HEK293T (cell line): Measurements from ENCODE around the gene SORCS3.

Source experiments
- CTCF ChIA-PET: fragments of 350-600 bp; formaldehyde crosslinking; extraction: SDS; loops from one replicate; lab custom pipeline; 2021; ENCODE audit warnings: antibody characterized with exemption, inconsistent platforms; lab: Yijun Ruan, JAX
- POLR2A ChIA-PET: fragments of 350-600 bp; formaldehyde crosslinking; extraction: SDS; loops from one replicate; lab custom pipeline; 2020; ENCODE audit warnings: antibody characterized with exemption, inconsistent platforms; lab: Yijun Ruan, JAX
- DNase-seq: peaks from one replicate; pipeline ENCODE4 v3.0.0; 2012; ENCODE audit warnings: mixed read lengths; ENCODE audit errors: extremely low spot score
- ARNT ChIP-seq: fragments of 450-650 bp; IDR thresholded peaks from 2 replicates; pipeline ENCODE4 v1.6.1; 2017; ENCODE audit warnings: mild to moderate bottlenecking
- BHLHE40 ChIP-seq: fragments of 450-650 bp; IDR thresholded peaks from 2 replicates; pipeline ENCODE4 v1.6.1; 2016; ENCODE audit warnings: mild to moderate bottlenecking, moderate library complexity, borderline replicate concordance
- CTBP1 ChIP-seq: fragments of 450-650 bp; IDR thresholded peaks from 2 replicates; pipeline ENCODE4 v1.6.1; 2016; ENCODE audit warnings: borderline replicate concordance
- ELF4 ChIP-seq: fragments of 450-650 bp; IDR thresholded peaks from 2 replicates; pipeline ENCODE4 v1.6.1; 2017; ENCODE audit warnings: antibody characterized with exemption
- FOXA1 ChIP-seq: fragments of 450-650 bp; IDR thresholded peaks from 2 replicates; pipeline ENCODE4 v1.6.1; 2016; ENCODE audit warnings: mild to moderate bottlenecking
- FOXK2 ChIP-seq: fragments of 450-650 bp; IDR thresholded peaks from 2 replicates; pipeline ENCODE4 v1.6.1; 2016; ENCODE audit warnings: mild to moderate bottlenecking
- FOXM1 ChIP-seq: fragments of 450-650 bp; IDR thresholded peaks from 2 replicates; pipeline ENCODE4 v1.6.1; 2017; ENCODE audit warnings: mild to moderate bottlenecking, borderline replicate concordance
- HDGF ChIP-seq: fragments of 450-650 bp; IDR thresholded peaks from 2 replicates; pipeline ENCODE4 v1.6.1; 2017; ENCODE audit warnings: antibody characterized with exemption, borderline replicate concordance
- L3MBTL2 ChIP-seq: fragments of 450-650 bp; conservative IDR thresholded peaks from 2 replicates; pipeline ENCODE4 v1.6.1; 2016; ENCODE audit warnings: mild to moderate bottlenecking
- LEF1 ChIP-seq: fragments of 450-650 bp; IDR thresholded peaks from 2 replicates; pipeline ENCODE4 v1.6.1; 2017; ENCODE audit warnings: mild to moderate bottlenecking, borderline replicate concordance
- NFRKB ChIP-seq: fragments of 450-650 bp; IDR thresholded peaks from 2 replicates; pipeline ENCODE4 v1.6.1; 2016; ENCODE audit warnings: mild to moderate bottlenecking, moderate library complexity
- SP1 ChIP-seq: fragments of 450-650 bp; IDR thresholded peaks from 2 replicates; pipeline ENCODE4 v1.6.1; 2017
- SUZ12 ChIP-seq: fragments of 450-650 bp; IDR thresholded peaks from 2 replicates; pipeline ENCODE4 v1.6.1; 2016; ENCODE audit warnings: mild to moderate bottlenecking
- TARDBP ChIP-seq: fragments of 450-650 bp; IDR thresholded peaks from 2 replicates; pipeline ENCODE4 v1.6.1; 2016
- ZNF384 ChIP-seq: fragments of 450-650 bp; IDR thresholded peaks from 2 replicates; pipeline ENCODE4 v1.6.1; 2016
- TF ChIP-seq, protein P1 (sequence below): fragments of 450-650 bp; IDR thresholded peaks from 2 replicates; pipeline ENCODE4 v1.6.1; 2016

The SORCS3 gene

DNA sequence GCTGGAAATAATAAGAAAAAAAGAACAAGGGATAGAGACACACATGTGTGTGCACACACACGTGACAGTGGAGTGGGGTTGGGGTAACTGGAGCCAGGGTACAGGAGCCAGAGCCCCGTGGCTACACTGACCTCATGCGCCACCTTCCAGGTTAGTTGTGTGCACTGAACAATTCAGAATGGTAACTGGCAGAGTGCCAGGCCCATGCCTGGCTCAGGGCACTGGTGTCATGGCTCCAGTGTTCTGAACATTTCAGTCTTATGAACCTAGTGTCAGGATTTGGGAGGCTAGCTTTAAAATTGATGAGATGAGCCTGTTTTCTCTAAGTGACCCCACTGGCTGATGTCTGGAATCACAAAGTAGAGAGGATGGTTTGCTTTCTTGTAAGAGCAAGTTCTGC is 269.6 kb downstream of the SORCS3 start:
- no peak for DNase-seq
- no peak for TF ChIP-seq ZNF384
- no peak for TF ChIP-seq FOXK2
- TF ChIP-seq, protein P1, sequence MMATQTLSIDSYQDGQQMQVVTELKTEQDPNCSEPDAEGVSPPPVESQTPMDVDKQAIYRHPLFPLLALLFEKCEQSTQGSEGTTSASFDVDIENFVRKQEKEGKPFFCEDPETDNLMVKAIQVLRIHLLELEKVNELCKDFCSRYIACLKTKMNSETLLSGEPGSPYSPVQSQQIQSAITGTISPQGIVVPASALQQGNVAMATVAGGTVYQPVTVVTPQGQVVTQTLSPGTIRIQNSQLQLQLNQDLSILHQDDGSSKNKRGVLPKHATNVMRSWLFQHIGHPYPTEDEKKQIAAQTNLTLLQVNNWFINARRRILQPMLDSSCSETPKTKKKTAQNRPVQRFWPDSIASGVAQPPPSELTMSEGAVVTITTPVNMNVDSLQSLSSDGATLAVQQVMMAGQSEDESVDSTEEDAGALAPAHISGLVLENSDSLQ = no peak
- no peak for TF ChIP-seq L3MBTL2
- TF ChIP-seq BHLHE40 = no peak
- no peak for TF ChIP-seq HDGF
- no peak for TF ChIP-seq NFRKB
- no peak for TF ChIP-seq ELF4
- TF ChIP-seq SUZ12 = no peak
- no peak for TF ChIP-seq LEF1
- no peak for TF ChIP-seq FOXM1
- POLR2A ChIA-PET = no interaction called here
- CTCF ChIA-PET = no interaction called here

GRCh38 chr10:104913390-104913789 is 272.3 kb downstream of the SORCS3 start:
- TF ChIP-seq FOXA1 (no peak), ARNT (no peak), SP1 (no peak), FOXK2 (no peak), ELF4 (no peak), NFRKB (no peak), CTBP1 (no peak), BHLHE40 (no peak), FOXM1 (no peak), TARDBP (no peak)
- CTCF ChIA-PET = no interaction called here
- no peak for DNase-seq
- POLR2A ChIA-PET = no interaction called here

GRCh38 chr10:104920476-104920875 is 279.4 kb downstream of the SORCS3 start:
- TF ChIP-seq ELF4 (no peak), SUZ12 (no peak), TARDBP (no peak), L3MBTL2 (no peak), CTBP1 (no peak), FOXA1 (no peak), NFRKB (no peak), HDGF (no peak), ARNT (no peak), LEF1 (no peak), BHLHE40 (no peak), FOXM1 (no peak), FOXK2 (no peak), ZNF384 (no peak), SP1 (no peak)
- TF ChIP-seq, protein P1 = no peak
- ChIA-PET CTCF (no interaction called here), POLR2A (no interaction called here)
- DNase-seq = no peak

DNA sequence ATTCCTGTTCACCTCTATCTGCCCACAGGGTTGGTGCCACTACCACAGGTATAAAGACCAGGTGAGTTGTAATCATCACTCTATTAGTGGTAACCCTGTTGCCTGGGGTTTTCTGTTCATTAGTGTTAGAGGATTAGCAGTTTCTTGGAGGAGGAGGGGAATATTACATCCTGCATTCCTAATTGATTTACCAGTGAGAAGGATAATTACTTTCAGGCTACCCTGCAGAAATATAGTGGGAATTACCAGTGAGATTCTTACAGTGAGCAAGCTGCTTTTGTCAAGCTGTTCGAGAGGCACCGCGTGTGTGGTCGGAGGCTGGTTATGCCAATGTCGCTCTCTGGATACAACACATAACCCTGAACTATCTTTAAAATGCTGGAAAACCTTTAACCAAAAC is 280.7 kb downstream of the SORCS3 start:
- no peak for DNase-seq
- CTCF ChIA-PET = no interaction called here
- TF ChIP-seq TARDBP (no peak), BHLHE40 (no peak), SUZ12 (no peak), NFRKB (no peak), FOXM1 (no peak), SP1 (no peak)
- POLR2A ChIA-PET = no interaction called here

DNA sequence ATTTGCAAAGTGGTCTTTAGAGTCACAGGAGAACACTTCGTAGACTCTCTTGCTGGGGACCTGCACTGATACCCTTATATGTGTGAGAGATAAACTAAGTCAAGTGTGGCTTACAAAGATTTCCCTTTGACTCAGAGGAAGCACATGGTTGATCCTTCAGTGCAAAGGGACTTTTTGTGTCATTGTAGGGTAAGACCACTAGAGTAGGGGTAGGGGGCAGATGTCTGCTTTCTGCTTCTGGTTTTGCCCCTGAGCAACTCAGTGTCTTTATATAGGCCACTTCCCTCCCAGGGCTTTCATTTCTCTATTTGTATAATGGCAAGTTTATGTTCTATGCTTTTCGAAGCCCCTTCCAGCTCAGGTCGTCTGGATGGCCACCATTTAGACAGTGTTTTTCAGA is 281.7 kb downstream of the SORCS3 start:
- TF ChIP-seq, protein P1 = no peak
- TF ChIP-seq FOXK2 (no peak), TARDBP (no peak), FOXM1 (no peak), LEF1 (no peak), SP1 (no peak), BHLHE40 (no peak), L3MBTL2 (no peak), SUZ12 (no peak), ARNT (no peak), NFRKB (no peak), ELF4 (no peak), CTBP1 (no peak), FOXA1 (no peak), HDGF (no peak), ZNF384 (no peak)
- no peak for DNase-seq
- ChIA-PET CTCF (no interaction called here), POLR2A (no interaction called here)

DNA sequence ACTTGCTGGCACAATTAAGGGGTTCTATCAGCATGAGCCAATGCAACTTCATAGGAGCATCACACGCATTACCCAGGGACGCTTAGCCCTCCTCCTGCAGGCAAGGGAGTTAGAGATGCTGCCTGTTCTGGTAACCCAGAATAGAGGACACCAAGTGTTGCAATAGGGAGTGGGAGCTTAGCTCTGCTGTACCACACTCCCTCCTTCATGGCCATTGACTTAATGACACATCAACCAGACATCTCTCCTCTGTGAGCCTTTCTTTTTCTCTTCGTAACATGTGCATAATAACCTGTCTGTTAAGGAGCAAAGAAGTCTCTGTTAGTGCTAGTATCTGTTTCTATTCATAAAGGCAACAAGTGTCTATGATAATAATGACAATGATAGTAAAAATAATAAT is 282.4 kb downstream of the SORCS3 start:
- TF ChIP-seq FOXK2 (no peak), HDGF (no peak), ZNF384 (no peak), ELF4 (no peak), FOXA1 (no peak)
- TF ChIP-seq, protein P1 = no peak
- ChIA-PET CTCF (interaction anchor here (2.5 kb wide), 1 partner anchor 284 kb away, joined by 11 read pairs; no protein-coding TSS in a partner anchor), POLR2A (no interaction called here)
- DNase-seq = no peak
